LNCaP clone FGC (cell line): Measurements from ENCODE around the gene CYYR1.

Experiments
- DNase-seq: peaks from one replicate; pipeline ENCODE4 v3.0.0-alpha.2; 2011; ENCODE audit warnings: low read depth
- H3K4me3 ChIP-seq: 2 replicates; pipeline ENCODE4 v1.5.1; 2011; ENCODE audit warnings: mild to moderate bottlenecking, low read depth, low read length, control low read depth
- CTCF ChIP-seq: IDR thresholded peaks from 2 replicates; pipeline ENCODE4 v1.5.1; 2012; ENCODE audit warnings: mild to moderate bottlenecking; ENCODE audit not compliant: control insufficient read depth, insufficient read depth; ENCODE audit errors: extremely low read depth

Gene CYYR1

DNA sequence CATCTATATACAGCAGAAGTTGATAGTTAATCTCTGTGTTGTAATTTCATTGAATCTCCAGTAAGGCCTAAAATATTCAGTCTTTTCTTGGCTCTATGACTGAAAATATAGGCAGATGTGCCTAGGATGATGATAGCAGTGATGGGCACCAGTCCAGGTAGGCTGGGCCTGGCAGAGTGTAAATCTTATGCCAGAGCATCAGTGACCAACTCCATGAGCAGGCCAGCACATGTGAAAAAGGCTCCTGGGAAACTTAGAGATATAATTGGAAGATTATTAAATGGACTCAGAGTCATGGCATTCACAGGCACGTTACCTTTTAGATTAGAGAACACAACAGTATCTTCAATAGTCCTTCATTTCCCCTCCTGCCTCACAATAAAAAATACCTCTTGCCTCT is 20.7 kb upstream of the CYYR1 start:
- TF ChIP-seq CTCF, result no peak
- DNase-seq, result no peak
- no peak overlapping the region for H3K4me3 ChIP-seq

GRCh38 chr21:26591543-26591942 is 18.5 kb upstream of the CYYR1 start:
- H3K4me3 ChIP-seq, result no peak overlapping the region
- no peak for TF ChIP-seq CTCF
- DNase-seq, result no peak

- TF ChIP-seq CTCF, result no peak
- DNase-seq, result no peak
- no peak overlapping the region for H3K4me3 ChIP-seq
Measured at GRCh38 chr21:26588446-26588845, 15.4 kb upstream of the CYYR1 start.

DNA sequence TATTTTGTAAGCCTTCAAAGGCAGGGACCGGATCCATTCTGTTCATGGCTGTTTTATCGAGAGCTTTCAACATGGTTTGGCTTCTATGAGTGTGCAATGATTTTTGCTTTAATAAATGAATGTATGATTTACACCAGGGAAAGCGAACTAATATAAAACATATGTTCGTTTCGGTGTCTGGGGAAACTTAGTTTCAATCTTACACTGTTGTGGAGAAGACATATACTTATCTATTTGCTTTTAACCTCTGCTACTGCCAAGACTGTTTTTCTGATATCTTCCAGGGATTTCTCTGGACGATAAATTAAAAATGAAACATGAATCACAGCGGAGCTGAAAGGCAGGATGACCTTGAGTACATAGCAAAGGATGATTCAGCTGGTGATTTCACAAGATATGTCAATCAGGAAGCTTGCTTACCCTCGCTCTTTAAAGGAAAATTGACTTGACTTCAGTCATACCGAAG is 14.7 kb upstream of the CYYR1 start:
- TF ChIP-seq CTCF, result no peak
- no peak for DNase-seq
- no peak overlapping the region for H3K4me3 ChIP-seq

GRCh38 chr21:26583769-26584168 is 10.7 kb upstream of the CYYR1 start:
- no peak for TF ChIP-seq CTCF
- no peak for DNase-seq
- no peak overlapping the region for H3K4me3 ChIP-seq

GRCh38 chr21:26581818-26582217 is 8.7 kb upstream of the CYYR1 start:
- TF ChIP-seq CTCF, result no peak
- no peak overlapping the region for H3K4me3 ChIP-seq
- DNase-seq, result no peak

DNA sequence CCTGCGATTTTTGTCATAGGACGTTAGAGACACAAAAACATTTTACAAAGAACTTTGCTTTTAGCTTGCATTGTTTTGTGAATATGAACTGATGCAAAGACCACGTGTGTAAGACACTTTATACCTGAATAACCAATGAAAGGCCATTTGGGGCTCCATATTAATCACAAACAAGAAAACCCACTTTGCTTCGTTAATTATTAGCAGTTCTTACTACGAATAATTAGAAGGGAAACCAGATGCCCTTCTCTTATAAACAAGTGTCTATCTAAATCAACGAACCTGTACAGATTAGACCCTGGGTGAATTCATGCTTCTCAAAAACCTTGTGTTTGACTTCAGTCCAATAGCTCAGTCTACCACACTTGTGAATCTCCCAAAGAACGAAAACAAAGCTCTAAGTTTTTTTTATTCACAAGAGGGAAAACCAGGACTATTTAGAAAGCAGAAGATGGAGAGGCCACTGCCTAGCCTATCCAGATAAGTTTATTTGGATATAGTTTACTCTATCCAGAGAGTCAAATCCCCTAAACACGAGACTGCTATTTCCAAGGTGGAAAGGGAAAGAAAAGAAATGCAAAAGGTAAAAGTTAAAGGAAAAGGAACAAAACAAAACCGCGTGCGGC is 897 bp downstream of the CYYR1 start:
- TF ChIP-seq CTCF, result no peak
- no peak overlapping the region for H3K4me3 ChIP-seq
- DNase-seq, result no peak
